Measurements from ENCODE around the gene TRIM29.
"Not testable (repeated sequence)": the region's sequence is repeated elsewhere in the genome, so short reads cannot be mapped to it uniquely, and the experiment has no call there.

Gene TRIM29

DNA sequence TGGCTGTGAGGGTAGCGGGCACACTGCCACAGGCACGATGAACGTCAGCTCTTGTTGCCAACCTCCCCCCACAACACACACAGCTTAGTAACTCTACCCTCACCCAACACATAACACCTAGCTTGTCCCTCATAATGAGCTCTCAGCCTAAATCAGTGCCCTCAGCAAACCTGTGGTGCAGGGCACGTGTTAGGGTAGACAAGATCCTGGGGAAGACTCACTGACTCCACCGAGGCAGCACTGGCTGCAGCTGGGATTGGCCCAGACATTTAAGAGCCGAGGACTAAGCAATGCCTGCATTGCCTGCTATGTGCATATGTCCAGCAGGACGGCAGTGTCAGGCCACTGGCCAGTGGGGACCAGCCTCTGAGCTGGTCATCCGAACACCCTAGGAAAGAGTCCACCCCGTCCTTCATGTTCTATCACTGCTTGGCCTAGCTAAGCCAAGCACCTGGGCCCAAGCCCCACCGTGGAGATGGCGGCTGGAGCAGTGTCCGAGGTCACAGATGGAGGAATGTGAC, 32.9 kb upstream of the TRIM29 start:
- no peak for DNase-seq

DNA sequence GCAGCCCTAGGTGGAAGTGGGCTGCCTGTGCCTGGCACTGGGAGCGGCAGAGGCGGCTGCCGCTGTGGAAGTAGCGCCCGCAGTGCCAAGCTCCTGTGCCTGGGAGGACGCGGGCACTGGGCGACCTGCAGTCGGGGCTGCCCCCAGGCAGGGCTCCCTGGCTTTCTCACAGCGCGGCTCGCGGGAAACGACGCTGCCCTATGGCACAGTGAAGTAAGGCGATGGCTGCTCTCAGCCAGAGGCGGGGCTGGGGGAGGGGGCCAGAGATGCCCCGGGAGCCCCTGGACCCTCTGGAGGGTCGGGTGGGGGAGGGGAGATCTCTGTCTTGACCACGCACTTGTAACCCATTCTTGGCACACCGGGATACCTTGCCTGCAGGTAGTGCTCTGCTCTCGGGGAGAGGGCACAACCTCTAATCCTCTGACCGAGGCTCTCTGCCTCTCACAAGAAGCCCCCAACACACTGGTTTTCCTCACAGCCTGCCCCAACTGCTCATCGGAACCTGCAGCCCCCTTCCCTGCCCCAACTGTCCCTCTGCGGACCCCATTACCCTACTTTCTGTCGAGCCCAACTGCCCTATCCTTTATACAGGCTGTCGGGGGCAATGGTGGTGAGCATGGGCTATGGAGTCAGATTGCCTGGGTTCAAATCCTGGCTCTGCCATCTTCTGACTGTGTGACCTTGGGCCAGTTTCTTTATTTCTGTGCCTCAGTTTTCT, 32.2 kb upstream of the TRIM29 start:
- DNase-seq = no peak

- peak; percentile 31 for DNase-seq
Observed at GRCh38 chr11:120168960-120169681, 31.2 kb upstream of the TRIM29 start.

DNA sequence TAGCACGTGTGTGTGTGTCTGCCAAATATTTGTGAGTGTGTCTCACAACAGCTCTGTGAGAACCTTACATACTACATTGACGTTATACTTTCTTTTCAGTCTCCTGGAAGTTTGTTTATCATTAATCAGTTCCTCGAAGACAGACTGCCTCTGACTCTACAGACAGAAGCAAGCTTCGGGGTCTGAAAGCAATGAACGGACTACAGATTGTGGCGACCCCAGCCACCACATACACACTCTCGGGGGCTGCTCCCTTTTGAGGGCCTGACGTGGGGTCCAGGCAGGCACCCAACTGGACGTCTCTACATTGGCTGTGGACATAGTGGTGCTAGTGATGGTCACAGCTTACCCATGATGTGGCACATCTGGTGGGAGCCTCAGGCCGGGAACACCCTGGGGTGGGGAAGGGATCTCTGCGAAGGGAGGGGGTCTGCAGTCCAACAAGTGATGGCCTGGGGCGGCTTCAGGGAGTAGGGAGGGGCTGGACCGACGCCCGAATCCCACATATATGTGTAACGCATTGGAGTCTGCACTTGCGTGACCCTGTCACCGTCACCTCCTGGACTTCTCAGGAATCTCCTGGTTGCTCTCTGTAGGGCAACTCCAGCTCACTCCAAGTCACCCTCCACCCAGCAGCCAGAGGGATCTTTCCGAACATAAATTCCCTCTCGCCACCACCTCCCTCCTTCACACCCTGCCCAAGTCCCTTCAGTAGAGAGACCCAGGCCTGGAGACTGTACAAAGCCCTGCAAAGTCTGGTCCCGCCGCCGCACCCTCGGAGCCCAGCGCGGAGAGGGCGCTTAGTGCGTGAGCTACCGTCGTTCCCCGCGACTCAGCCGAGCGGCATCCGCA, 30.4 kb upstream of the TRIM29 start:
- no peak for DNase-seq

DNA sequence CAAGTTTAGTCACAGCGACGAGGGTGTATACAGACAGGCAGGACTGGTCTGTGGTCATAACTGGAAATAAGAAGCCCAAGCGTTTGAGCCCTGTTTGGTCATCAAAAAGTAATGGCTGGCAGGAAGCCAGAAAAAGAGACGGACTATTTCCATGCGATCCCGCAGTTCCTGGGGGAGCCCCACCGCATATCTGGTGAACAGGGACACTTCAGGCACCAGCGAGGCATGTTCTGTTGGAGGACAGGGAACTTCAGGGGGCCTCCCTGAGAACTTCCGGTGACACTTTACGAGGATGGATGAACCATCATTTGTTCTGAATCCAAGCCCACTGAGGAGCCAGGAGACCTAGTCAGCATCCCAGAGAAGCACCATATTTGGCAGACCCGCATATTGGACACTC, 29.7 kb upstream of the TRIM29 start:
- DNase-seq = no peak

- no peak for DNase-seq
Observed at GRCh38 chr11:120160436-120160835, 22.5 kb upstream of the TRIM29 start.

GRCh38 chr11:120153221-120153620, 15.3 kb upstream of the TRIM29 start:
- DNase-seq = no peak

GRCh38 chr11:120151536-120151935, 13.6 kb upstream of the TRIM29 start:
- no peak for DNase-seq

GRCh38 chr11:120149246-120149645, 11.3 kb upstream of the TRIM29 start:
- DNase-seq = no peak

- DNase-seq = no peak
Observed at GRCh38 chr11:120147950-120148270, 10.0 kb upstream of the TRIM29 start.

- no peak for DNase-seq
Observed at GRCh38 chr11:120147094-120147949, 9.4 kb upstream of the TRIM29 start.

- DNase-seq = no peak
Observed at GRCh38 chr11:120146413-120147093, 8.6 kb upstream of the TRIM29 start.

- DNase-seq = no peak
Observed at GRCh38 chr11:120144501-120144900, 6.6 kb upstream of the TRIM29 start.

GRCh38 chr11:120143472-120143871, 5.6 kb upstream of the TRIM29 start:
- not testable (repeated sequence) for DNase-seq

GRCh38 chr11:120142441-120143100, 4.7 kb upstream of the TRIM29 start:
- DNase-seq = no peak

- DNase-seq = no peak
Observed at GRCh38 chr11:120141768-120142423, 4.0 kb upstream of the TRIM29 start.

DNA sequence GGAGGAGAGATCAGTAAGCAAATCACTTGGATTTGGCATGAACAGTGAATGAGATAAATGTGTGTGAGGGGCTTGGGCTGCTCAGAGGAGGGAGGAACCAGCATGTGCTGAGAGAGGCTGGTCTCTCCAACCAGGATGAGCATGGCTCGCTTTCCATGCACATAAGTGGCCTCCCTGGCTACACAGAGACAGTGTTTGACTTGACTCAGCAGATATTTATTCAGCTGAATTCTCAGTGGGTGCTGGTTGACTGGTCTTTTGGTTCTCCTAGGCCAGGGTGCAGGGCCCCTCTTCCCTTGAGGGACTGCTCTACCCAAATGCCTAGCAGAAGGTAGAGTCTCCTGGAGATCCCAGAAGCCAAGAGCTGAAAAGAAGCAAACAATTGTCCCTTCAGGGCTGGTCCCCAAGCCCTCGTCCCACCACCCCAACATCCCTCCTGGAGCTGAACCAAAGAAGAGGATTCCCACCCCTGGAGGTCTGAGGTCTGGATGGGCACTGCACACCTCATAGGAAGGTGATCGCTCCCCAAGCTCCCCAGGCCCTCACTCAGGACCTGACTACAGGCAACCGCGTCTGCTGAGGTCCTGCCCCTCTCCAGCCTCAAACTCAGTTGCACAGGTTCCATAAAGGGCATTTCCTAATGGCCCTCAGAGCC, 3.3 kb upstream of the TRIM29 start:
- DNase-seq = no peak

DNA sequence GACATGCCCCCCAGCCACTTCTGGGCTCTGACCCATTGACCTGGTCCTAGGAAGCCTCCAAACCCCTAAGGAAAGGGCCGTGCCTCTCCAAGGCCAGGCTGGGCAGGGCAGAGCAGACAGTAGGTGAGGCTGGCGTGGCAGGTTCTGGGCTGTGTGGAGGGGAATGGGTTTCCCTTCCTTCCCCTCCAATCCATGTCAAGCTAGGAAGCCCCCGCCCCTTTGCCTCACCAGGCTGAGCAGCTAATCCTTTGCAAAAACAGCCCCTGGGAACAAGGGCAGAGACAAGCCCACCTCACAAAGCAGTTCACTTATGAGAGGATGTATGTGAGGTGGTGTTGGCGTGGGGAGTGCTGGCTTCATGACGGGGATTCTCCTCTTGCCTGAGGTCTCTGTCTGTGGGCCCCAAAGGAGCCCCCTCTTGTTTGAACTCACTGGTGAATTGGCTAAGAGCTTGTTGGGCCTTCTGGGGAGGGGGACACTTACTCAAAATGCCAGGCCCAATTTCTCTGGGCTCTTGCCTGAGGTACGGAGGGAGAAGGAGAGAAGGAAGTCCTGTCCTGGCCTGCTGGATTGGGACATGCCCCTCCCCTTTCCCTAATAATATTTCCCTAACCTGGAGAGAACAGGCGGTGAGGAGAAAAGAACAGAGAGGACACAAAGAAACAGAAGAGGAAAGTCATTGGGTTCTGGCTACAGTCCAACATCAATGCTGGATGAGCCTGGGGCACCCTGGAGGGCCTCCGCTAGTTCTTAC, 1.6 kb upstream of the TRIM29 start:
- no peak for DNase-seq

GRCh38 chr11:120137187-120137610, 714 bp downstream of the TRIM29 start:
- no peak for DNase-seq
